Activated CD4-positive, alpha-beta memory T cell treated with anti-CD3 and anti-CD28 coated beads, Interleukin-2, amount 10 ng/mL, durations not matched to agents 7 days and 5 days (primary cell): ENCODE data around the gene ALPK3. TPM values are rescaled to one million over a fixed set of nuclear protein-coding genes. Genes with fewer than 3 reads are reported as not detected.

ENCODE experiments used
- CTCF ChIA-PET: fragments of 350-600 bp; sonication (Branson Sonifier 250); formaldehyde crosslinking; loops from one replicate; lab custom pipeline; 2021; ENCODE audit warnings: antibody characterized with exemption, inconsistent platforms; lab: Charles Lee
- POLR2A ChIA-PET: fragments of 350-600 bp; sonication (Branson Sonifier 250); formaldehyde crosslinking; loops from one replicate; lab custom pipeline; 2021; ENCODE audit warnings: antibody characterized with exemption; lab: Charles Lee
- DNase-seq: peaks from one replicate; pipeline ENCODE4 v3.0.0-alpha.2; 2020
- H3K27ac Mint-ChIP-seq: one replicate; pipeline ENCODE4 v1.8.0; 2021; ENCODE audit warnings: mild to moderate bottlenecking, mixed read lengths
- H3K27me3 Mint-ChIP-seq: one replicate; pipeline ENCODE4 v1.8.0; 2021; ENCODE audit warnings: mixed read lengths
- H3K36me3 Mint-ChIP-seq: one replicate; pipeline ENCODE4 v1.8.0; 2021; ENCODE audit warnings: low read depth, mixed read lengths
- H3K4me1 Mint-ChIP-seq: one replicate; pipeline ENCODE4 v1.8.0; 2021; ENCODE audit warnings: mixed read lengths
- H3K4me3 Mint-ChIP-seq: one replicate; pipeline ENCODE4 v1.8.0; 2021; ENCODE audit warnings: mild to moderate bottlenecking, mixed read lengths
- H3K9me3 Mint-ChIP-seq: one replicate; pipeline ENCODE4 v1.8.0; 2021; ENCODE audit warnings: mixed read lengths
- total RNA-seq, 2 experiments: library from RNA; stranded (reverse); gene quantifications; one replicate each; pipeline ENCODE4 v1.2.3, GENCODE V29; 2021

ALPK3 gene
- total RNA-seq, 2 experiments from 2014 or later, result 0.20 TPM

- Mint-ChIP-seq H3K27ac (no peak overlapping the region), H3K4me3 (no peak overlapping the region), H3K36me3 (peaks cover 56% of the 10 kb centered on the region), H3K9me3 (no peaks in the 10 kb centered on the region), H3K27me3 (no peaks in the 10 kb centered on the region), H3K4me1 (peaks cover 45% of the 10 kb centered on the region)
- no peak for DNase-seq
- CTCF ChIA-PET, result no interaction called here
- POLR2A ChIA-PET, result no interaction called here
Measured at GRCh38 chr15:84785053-84785452, 32.1 kb upstream of the ALPK3 start.

GRCh38 chr15:84788500-84788899 lies 28.7 kb upstream of the ALPK3 start:
- no peaks in the 10 kb centered on the region for H3K9me3 Mint-ChIP-seq
- no peak overlapping the region for H3K27ac Mint-ChIP-seq
- H3K27me3 Mint-ChIP-seq, result no peaks in the 10 kb centered on the region
- no peak overlapping the region for H3K4me3 Mint-ChIP-seq
- peaks cover 28% of the 10 kb centered on the region for H3K4me1 Mint-ChIP-seq
- peaks cover 62% of the 10 kb centered on the region for H3K36me3 Mint-ChIP-seq
- ChIA-PET POLR2A (no interaction called here), CTCF (interaction anchor here (0.6 kb wide), 1 partner anchor 158 kb away, joined by 3 read pairs; no protein-coding TSS in a partner anchor)
- DNase-seq, result no peak

- H3K27ac Mint-ChIP-seq, result no peak overlapping the region
Measured at GRCh38 chr15:84789762-84790161, 27.4 kb upstream of the ALPK3 start.

GRCh38 chr15:84790676-84791075 lies 26.5 kb upstream of the ALPK3 start:
- Mint-ChIP-seq H3K27ac (no peak overlapping the region), H3K4me1 (peaks cover 14% of the 10 kb centered on the region), H3K9me3 (no peaks in the 10 kb centered on the region), H3K36me3 (peaks cover 56% of the 10 kb centered on the region), H3K27me3 (no peaks in the 10 kb centered on the region), H3K4me3 (no peak overlapping the region)
- ChIA-PET CTCF (no interaction called here), POLR2A (no interaction called here)
- DNase-seq, result no peak

More at GRCh38 chr15:84789762-84790161, 27.4 kb upstream of the ALPK3 start:
- peaks cover 20% of the 10 kb centered on the region for H3K4me1 Mint-ChIP-seq
- POLR2A ChIA-PET, result no interaction called here
- no peaks in the 10 kb centered on the region for H3K9me3 Mint-ChIP-seq
- CTCF ChIA-PET, result no interaction called here
- H3K27me3 Mint-ChIP-seq, result no peaks in the 10 kb centered on the region
- DNase-seq, result no peak
- peaks cover 54% of the 10 kb centered on the region for H3K36me3 Mint-ChIP-seq
- H3K4me3 Mint-ChIP-seq, result no peak overlapping the region

GRCh38 chr15:84791763-84792162 lies 25.4 kb upstream of the ALPK3 start:
- CTCF ChIA-PET, result no interaction called here
- Mint-ChIP-seq H3K27me3 (no peaks in the 10 kb centered on the region), H3K36me3 (peaks cover 53% of the 10 kb centered on the region), H3K4me3 (no peak overlapping the region), H3K9me3 (no peaks in the 10 kb centered on the region), H3K27ac (no peak overlapping the region), H3K4me1 (peaks cover 12% of the 10 kb centered on the region)
- DNase-seq, result no peak
- POLR2A ChIA-PET, result no interaction called here

- POLR2A ChIA-PET, result no interaction called here
- H3K4me1 Mint-ChIP-seq, result peaks cover under 1% of the 10 kb centered on the region
- H3K9me3 Mint-ChIP-seq, result no peaks in the 10 kb centered on the region
- DNase-seq, result no peak
- no peak overlapping the region for H3K4me3 Mint-ChIP-seq
- peak overlapping the region; percentile 24 for H3K27ac Mint-ChIP-seq
- H3K27me3 Mint-ChIP-seq, result no peaks in the 10 kb centered on the region
- H3K36me3 Mint-ChIP-seq, result peaks cover 56% of the 10 kb centered on the region
- CTCF ChIA-PET, result no interaction called here
Measured at GRCh38 chr15:84793431-84794161, 23.6 kb upstream of the ALPK3 start.

- Mint-ChIP-seq H3K27ac (no peak overlapping the region), H3K4me3 (no peak overlapping the region), H3K36me3 (peaks cover 60% of the 10 kb centered on the region), H3K27me3 (no peaks in the 10 kb centered on the region), H3K9me3 (no peaks in the 10 kb centered on the region), H3K4me1 (no peaks in the 10 kb centered on the region)
- DNase-seq, result no peak
- ChIA-PET CTCF (no interaction called here), POLR2A (no interaction called here)
Measured at GRCh38 chr15:84794162-84794547, 23.0 kb upstream of the ALPK3 start.

GRCh38 chr15:84795186-84795585 lies 22.0 kb upstream of the ALPK3 start:
- H3K4me1 Mint-ChIP-seq, result no peaks in the 10 kb centered on the region
- ChIA-PET POLR2A (no interaction called here), CTCF (no interaction called here)
- no peak overlapping the region for H3K27ac Mint-ChIP-seq
- peaks cover 68% of the 10 kb centered on the region for H3K36me3 Mint-ChIP-seq
- DNase-seq, result no peak
- no peaks in the 10 kb centered on the region for H3K9me3 Mint-ChIP-seq
- H3K4me3 Mint-ChIP-seq, result no peak overlapping the region
- no peaks in the 10 kb centered on the region for H3K27me3 Mint-ChIP-seq

GRCh38 chr15:84797212-84797611 lies 19.9 kb upstream of the ALPK3 start:
- POLR2A ChIA-PET, result interaction anchor here (1.2 kb wide), 1 partner anchor 12 kb away, joined by 3 read pairs; no protein-coding TSS in a partner anchor
- CTCF ChIA-PET, result no interaction called here

GRCh38 chr15:84797801-84798200 lies 19.4 kb upstream of the ALPK3 start:
- Mint-ChIP-seq H3K36me3 (peaks cover 61% of the 10 kb centered on the region), H3K27me3 (no peaks in the 10 kb centered on the region), H3K27ac (no peak overlapping the region), H3K9me3 (no peaks in the 10 kb centered on the region), H3K4me1 (no peaks in the 10 kb centered on the region), H3K4me3 (no peak overlapping the region)
- no peak for DNase-seq
- POLR2A ChIA-PET, result interaction anchor here (1.2 kb wide), 1 partner anchor 11 kb away, joined by 3 read pairs; no protein-coding TSS in a partner anchor
- CTCF ChIA-PET, result no interaction called here

More at GRCh38 chr15:84797212-84797611, 19.9 kb upstream of the ALPK3 start:
- peaks cover 61% of the 10 kb centered on the region for H3K36me3 Mint-ChIP-seq
- no peak overlapping the region for H3K27ac Mint-ChIP-seq
- no peaks in the 10 kb centered on the region for H3K9me3 Mint-ChIP-seq
- no peaks in the 10 kb centered on the region for H3K27me3 Mint-ChIP-seq
- no peak overlapping the region for H3K4me3 Mint-ChIP-seq
- peak; percentile 5 for DNase-seq
- H3K4me1 Mint-ChIP-seq, result no peaks in the 10 kb centered on the region

- Mint-ChIP-seq H3K4me3 (no peak overlapping the region), H3K36me3 (peaks cover 65% of the 10 kb centered on the region), H3K27me3 (no peaks in the 10 kb centered on the region), H3K27ac (no peak overlapping the region), H3K4me1 (no peaks in the 10 kb centered on the region), H3K9me3 (no peaks in the 10 kb centered on the region)
- DNase-seq, result peak; percentile 12
- CTCF ChIA-PET, result no interaction called here
- POLR2A ChIA-PET, result interaction anchor here (1.2 kb wide), 1 partner anchor 10 kb away, joined by 3 read pairs; no protein-coding TSS in a partner anchor
Measured at GRCh38 chr15:84798436-84798946, 18.7 kb upstream of the ALPK3 start.

- H3K4me3 Mint-ChIP-seq, result no peak overlapping the region
- DNase-seq, result no peak
Measured at GRCh38 chr15:84799511-84800187, 17.5 kb upstream of the ALPK3 start.

GRCh38 chr15:84800365-84800806 lies 16.8 kb upstream of the ALPK3 start:
- no peaks in the 10 kb centered on the region for H3K27me3 Mint-ChIP-seq
- POLR2A ChIA-PET, result no interaction called here
- H3K27ac Mint-ChIP-seq, result no peak overlapping the region
- DNase-seq, result no peak
- no peaks in the 10 kb centered on the region for H3K4me1 Mint-ChIP-seq
- H3K9me3 Mint-ChIP-seq, result no peaks in the 10 kb centered on the region
- no peak overlapping the region for H3K4me3 Mint-ChIP-seq
- CTCF ChIA-PET, result interaction anchor here (1.1 kb wide), 1 partner anchor 142 kb away, joined by 4 read pairs; the partner anchor contains the start of gene NMB
- H3K36me3 Mint-ChIP-seq, result peaks cover 63% of the 10 kb centered on the region

More at GRCh38 chr15:84799511-84800187, 17.5 kb upstream of the ALPK3 start:
- CTCF ChIA-PET, result no interaction called here
- no peaks in the 10 kb centered on the region for H3K27me3 Mint-ChIP-seq
- POLR2A ChIA-PET, result no interaction called here
- no peak overlapping the region for H3K27ac Mint-ChIP-seq
- no peaks in the 10 kb centered on the region for H3K9me3 Mint-ChIP-seq
- H3K36me3 Mint-ChIP-seq, result peaks cover 65% of the 10 kb centered on the region
- no peaks in the 10 kb centered on the region for H3K4me1 Mint-ChIP-seq
